GM18502 (cell line): Measurements from ENCODE around the gene DPPA2.

Source experiments
- ATAC-seq: cut with Tn5 transposase; IDR thresholded peaks from one replicate; pipeline ENCODE4 v1.9.1; 2021; ENCODE audit warnings: mild to moderate bottlenecking; ENCODE audit not compliant: unreplicated experiment, poor library complexity

DPPA2 gene

DNA sequence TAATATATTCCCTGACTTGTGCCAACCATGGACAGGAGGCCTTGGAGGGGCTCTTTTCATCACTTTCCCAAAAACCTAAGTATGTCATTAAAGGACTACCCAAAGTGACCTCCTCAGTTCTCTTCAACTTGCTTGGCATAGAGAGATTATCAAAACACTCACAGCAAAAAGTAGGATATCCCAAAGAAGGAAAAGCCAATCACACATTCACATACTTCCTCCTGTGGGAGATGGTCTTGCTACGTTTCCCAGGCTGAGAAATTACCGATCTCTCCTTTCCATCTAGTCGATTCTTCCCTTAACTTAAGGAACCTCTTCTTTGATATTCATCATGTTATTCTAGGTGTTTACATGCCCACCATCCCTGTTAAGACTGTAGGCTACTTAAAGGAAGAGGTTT, 11.9 kb upstream of the DPPA2 start:
- ATAC-seq = no peak

- no peak for ATAC-seq
Observed at GRCh38 chr3:109325657-109326056, 9.3 kb upstream of the DPPA2 start.

GRCh38 chr3:109325109-109325508, 8.8 kb upstream of the DPPA2 start:
- no peak for ATAC-seq

DNA sequence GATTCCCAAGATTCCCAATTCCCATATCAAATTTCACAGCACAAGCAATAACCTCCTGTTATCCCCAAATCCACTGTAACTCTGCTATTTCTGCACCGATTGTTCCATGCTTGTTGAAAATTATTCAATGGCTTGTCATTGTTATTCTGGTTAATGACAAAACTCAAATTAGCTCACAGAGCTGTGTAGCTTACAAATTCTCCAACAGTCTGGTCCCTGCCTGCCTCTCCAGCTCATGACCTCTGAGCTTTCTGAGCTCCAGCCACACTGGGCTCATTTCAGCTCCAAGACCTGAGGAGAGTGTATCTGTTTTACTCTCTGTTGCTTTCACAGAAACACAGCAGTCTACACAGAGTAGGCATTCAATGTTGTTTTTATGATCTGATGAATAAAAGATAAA, 3.3 kb downstream of the DPPA2 start:
- no peak for ATAC-seq

- no peak for ATAC-seq
Observed at GRCh38 chr3:109297496-109297895, 18.8 kb downstream of the DPPA2 start.

- no peak for ATAC-seq
Observed at GRCh38 chr3:109284071-109284470, 32.2 kb downstream of the DPPA2 start.

- ATAC-seq = no peak
Observed at GRCh38 chr3:109278546-109278945, 37.8 kb downstream of the DPPA2 start.

DNA sequence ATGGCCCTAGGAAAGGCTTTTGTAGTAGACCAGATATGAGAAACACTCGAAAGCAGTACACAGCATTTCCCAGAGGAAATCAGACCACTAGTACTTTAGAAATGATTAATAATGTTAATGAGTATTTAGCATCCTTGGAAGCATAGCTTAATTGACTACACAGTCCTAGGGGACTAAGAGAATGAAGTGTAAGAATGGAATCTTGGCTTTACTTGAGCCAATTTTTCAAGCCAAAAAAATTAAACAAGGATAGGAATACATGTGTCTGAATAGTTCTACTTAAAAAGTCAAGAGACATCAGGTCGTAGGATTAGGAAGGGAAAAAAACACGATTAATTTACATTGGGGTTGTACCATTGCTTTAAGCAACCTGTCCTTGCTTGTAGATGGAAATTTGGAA, 38.2 kb downstream of the DPPA2 start:
- ATAC-seq = no peak

- no peak for ATAC-seq
Observed at GRCh38 chr3:109275702-109276293, 40.5 kb downstream of the DPPA2 start.

- no peak for ATAC-seq
Observed at GRCh38 chr3:109270779-109271178, 45.5 kb downstream of the DPPA2 start.

- ATAC-seq = no peak
Observed at GRCh38 chr3:109269577-109270275, 46.6 kb downstream of the DPPA2 start.

GRCh38 chr3:109268181-109268580, 48.1 kb downstream of the DPPA2 start:
- ATAC-seq = no peak

GRCh38 chr3:109265295-109265694, 51.0 kb downstream of the DPPA2 start:
- no peak for ATAC-seq

DNA sequence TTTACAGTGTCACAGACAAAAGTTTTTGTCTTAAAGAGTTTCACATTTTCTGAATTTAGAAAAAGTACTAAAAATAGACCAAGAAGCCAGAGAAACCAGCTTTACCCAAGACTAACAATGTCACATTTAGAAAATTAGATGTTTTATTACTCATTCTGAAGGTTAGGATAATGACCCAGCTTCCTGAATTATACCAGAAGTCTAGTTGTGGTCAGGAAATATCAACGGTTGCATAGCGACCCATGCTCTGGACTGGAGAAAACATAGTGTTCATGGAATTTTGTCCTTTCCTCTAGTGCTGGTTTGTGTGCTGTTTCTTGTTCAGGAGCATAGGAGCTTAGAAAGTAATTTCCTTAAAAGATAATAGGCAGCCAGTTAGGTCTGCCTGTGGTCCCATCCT, 59.0 kb downstream of the DPPA2 start:
- no peak for ATAC-seq

DNA sequence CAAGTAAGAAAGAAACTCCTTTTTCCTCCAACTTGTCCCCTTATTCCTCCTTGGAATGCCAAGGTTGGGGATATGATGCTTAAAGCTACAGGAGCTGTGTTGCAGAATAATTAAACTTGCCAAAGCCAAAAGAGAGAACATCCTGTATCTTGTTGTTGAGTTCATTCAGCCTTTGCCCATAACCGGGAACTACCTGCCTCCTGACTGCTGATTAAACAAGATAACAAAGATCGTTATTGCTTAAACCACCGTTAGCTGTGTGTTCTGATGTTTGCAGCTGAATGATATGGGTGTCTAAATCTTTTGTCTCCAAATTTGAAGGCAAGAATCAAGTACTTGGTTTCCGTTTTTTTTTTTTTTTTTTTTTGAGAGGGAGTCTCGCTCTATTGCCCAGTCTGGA, 61.5 kb downstream of the DPPA2 start:
- no peak for ATAC-seq

GRCh38 chr3:109252641-109253040, 63.7 kb downstream of the DPPA2 start:
- no peak for ATAC-seq
